Diencephalon (tissue), 1 donor: ENCODE results near the gene DCLRE1B. TPM values are rescaled to one million over a fixed set of nuclear protein-coding genes. Genes with fewer than 3 reads are reported as not detected.

Experiments
- total RNA-seq: library from RNA; depleted of rRNA; stranded (reverse); fragments of >200 nt; gene quantifications from one replicate; pipeline ENCODE4 v1.2.3, GENCODE V29; 2014

DCLRE1B gene
- total RNA-seq: 7.2 TPM

DNA sequence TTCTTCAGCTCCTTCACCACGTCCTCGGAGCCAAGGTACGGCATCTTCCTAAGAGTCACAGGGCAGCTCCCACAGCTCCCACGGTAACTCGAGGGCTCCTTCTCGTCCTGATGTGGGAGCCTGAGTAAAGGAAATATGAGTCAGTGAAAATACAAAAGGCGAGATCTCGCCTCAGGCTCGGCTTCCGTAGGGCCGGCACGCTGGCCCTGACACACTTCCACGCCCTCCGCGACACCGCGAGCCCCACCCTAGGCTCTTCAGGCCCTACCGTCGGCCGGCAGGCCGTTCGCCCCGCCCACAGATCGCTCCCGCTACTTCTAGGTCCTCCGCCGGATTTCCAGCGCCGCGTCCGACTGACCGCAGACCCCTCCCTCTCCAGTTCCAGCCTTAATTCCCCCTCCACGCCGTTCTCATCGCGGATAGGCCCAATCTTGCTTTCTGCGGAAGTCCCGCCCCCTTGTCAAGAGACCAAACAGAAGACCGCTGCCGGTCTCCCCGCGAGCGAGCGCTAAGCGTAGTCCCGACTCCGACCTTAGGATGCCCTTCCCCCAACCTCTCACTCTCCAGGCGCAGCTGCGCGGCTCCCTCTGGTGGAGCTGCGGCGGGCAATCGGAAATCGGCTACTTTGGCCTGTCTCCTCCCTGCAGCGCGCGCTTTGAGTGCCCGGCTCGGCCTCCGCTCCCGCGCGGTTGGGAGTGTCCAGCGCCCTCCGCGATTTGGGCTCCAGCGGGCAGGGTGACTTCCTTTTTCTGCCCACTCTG lies at the start of gene DCLRE1B, which contains the start of gene AP4B1:
Gene DCLRE1B, plus strand, starts transcription at position 653 of the 761 bp plus-strand sequence. CDS start 261 bp downstream, outside the sequence.
Gene AP4B1, minus strand, starts transcription at position 126 of the 761 bp plus-strand sequence. Its CDS starts 82 bp downstream, at position 44.

DNA sequence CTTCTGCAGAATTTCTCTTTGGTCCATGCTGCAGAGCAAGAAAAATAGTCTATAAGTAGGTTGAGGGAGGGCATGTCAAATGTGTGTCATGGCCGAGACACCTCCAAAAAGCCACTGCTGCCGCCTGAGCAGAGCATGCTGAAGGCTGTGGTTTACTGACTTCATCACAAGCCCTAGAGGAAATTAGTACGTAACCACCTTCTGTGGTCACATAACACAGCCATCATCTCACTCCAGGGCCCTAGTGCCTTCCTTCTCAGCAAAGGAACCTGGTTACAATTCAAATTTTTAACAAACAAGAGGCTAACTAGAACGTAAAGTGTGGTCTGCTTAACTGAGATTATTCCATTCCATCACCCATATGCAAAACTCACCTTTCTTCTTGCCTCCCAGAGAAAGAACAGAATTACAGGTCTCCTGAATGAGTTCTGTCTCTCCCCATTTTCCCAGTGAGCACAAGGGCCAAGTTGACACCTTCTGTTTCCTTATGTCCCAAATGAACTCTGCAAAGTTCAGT lies 33.5 kb upstream of the DCLRE1B start, which contains the start of gene PTPN22:
Gene PTPN22, minus strand, starts transcription at position 116 of the 517 bp plus-strand sequence.

DNA sequence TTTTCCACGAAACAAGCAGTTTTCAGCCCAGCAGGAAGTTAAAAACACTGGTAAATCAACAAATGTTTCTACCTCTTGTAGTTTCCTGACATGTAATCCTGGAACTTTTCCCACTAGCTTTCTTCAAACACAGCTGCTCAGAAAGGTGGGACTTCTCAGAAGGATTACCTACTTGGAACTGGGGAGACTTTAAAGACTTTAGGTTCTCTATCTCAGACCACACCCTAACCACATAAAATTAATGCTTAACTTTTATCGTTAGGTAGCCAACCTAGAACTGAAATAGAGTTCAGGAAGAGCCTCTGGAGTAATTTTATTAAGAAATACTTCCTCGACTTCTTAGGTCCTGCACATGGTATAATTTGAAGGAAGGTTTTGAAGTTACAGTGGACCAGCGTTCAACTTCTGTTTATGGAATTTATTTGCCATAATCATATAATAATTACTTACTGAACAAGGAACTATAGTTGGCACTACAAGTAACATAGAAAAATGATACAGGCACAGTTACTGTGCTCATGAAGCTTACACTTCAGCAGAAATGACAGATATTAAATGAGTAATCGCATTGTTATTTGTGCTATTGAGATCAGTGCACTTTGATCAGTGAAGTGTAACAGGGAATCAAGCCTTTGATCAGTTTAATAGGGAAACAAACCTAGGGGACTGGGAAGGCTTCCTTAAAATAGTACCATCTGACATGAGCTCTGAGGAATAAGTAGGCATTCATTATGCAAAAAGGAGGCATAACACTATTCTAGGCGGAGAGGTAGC lies 17.5 kb upstream of the DCLRE1B start, which contains the start of gene BCL2L15:
Gene BCL2L15, minus strand, starts transcription at position 180 of the 774 bp plus-strand sequence. CDS start 206 bp downstream, outside the sequence.

DNA sequence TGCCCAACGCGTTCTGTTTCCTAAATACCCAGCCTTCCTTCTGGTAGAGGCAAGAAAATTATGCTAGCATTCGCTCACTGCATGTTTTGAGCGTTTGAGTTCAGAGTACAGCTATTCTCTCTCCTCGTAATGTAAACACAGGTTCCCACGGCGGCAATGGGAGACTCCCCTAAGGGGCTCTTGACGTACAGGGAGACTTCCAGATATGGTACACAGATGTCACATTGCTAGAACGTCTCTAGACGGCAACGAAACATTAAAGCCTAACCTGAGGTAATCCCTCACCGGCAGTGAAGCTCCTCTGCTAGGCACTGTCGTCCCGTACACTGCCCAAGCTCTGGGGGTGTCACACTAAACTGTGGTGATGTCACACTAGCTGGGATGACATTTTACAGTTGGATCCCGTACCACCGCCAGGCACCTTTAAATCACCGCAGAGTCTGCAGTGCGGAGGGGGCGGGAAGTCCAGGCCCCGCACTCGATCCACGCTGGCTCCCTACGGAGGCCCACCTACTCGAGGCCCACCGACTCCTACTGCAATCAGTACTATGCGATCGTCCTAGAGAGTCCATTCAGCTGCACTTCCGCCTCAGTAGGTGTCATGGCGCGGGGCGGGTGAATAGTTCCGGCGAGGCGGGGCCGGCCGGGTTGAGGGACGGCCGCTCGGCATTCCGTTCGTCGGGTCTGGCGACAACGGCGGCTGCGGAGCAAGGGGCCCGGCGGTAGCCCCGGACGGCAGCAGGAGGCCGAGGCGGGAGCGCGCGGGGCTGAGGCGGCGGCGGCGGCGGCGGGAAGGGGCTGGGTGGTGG lies 24.0 kb downstream of the DCLRE1B start, which contains the start of gene HIPK1:
Gene HIPK1, plus strand, starts transcription at position 384 of the 809 bp plus-strand sequence.

Other genes starting within 250 kb of the DCLRE1B start
- 33.2 TPM for gene PHTF1, start 145.8 kb upstream of the DCLRE1B start, total RNA-seq
- 57.2 TPM for gene RSBN1, start 92.8 kb upstream of the DCLRE1B start, total RNA-seq
- 0.92 TPM for gene PTPN22, start 33.6 kb upstream of the DCLRE1B start, total RNA-seq
- gene BCL2L15, start 17.7 kb upstream of the DCLRE1B start, total RNA-seq: 0.69 TPM
- 26.8 TPM for gene AP4B1, start 527 bp upstream of the DCLRE1B start, total RNA-seq
- gene HIPK1, start 24.0 kb downstream of the DCLRE1B start, total RNA-seq: 56.1 TPM
- 19.8 TPM for gene OLFML3, start 74.1 kb downstream of the DCLRE1B start, total RNA-seq
- 19.1 TPM for gene SYT6, start 248.5 kb downstream of the DCLRE1B start, total RNA-seq